Activated T-cell treated with anti-CD3 and anti-CD28 coated beads for 48 hours (primary cell): ENCODE results near the gene CHKA.

ENCODE experiments used
- DNase-seq: peaks from one replicate; pipeline ENCODE4 v3.0.0-alpha.2; 2020; ENCODE audit warnings: low read depth

The CHKA gene

DNA sequence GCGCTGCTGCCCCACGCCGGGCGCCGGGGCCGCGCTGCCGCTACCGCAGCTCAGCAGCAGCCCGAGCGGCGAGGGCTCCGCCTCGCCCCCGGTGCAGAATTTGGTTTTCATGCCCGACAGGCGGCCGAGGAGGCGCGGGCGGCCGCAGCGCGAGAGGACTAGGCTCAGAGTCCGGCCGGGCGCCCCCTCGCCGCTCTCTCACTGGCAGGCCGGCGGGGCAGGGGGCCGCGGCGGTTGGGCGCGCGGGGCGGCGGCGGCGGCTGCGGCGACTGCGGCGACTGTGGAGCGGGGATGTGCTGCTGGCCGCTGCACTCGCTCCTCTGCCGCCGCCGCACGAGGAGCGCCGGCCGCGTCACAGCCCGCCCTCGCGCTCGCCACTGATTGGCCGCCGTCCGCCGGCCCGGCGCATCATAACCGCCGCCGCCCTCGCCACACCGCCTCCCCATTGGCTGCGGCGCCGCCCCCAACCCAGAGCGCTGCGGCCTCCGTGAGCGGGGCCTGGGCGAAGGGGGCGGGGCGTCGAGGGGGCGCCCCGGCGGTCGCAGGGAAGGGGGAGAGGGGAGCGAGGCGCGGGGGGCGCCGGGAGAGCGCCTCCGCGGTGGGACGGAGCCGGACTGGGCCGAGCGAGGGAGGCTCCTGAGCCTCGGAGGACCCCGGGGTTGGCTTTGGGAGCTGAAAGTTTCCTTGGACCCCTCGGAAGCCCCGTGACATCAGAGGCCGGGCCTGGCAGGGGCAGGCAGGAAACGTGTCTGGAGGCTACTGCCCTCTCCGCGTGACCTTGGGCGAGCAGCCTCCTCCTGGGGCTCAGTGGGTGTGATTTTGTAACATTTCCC, at the start of gene CHKA:
Gene CHKA (minus strand): TSS at position 322 of the 833 bp plus-strand sequence. CDS start 211 bp downstream, at position 111.
- DNase-seq: peak; percentile 92

DNA sequence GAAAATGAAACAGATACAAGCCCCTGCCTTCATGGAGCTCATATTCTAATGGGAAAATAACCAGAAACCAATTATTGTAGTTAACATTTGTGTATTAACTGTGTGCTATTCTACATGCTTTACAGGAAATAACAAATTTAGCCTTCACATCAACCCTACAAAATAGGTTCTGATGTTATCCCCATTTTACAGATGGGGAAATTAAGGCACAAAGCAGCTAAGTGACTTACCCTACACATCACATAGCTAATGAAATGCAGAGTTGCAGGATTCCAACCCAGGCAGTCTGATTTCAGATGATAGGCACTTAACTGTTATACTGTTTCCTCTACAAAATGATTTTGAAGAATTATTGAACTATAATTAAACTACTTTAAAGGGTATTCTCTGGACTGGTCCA, 48.3 kb upstream of the CHKA start:
- no peak for DNase-seq

DNA sequence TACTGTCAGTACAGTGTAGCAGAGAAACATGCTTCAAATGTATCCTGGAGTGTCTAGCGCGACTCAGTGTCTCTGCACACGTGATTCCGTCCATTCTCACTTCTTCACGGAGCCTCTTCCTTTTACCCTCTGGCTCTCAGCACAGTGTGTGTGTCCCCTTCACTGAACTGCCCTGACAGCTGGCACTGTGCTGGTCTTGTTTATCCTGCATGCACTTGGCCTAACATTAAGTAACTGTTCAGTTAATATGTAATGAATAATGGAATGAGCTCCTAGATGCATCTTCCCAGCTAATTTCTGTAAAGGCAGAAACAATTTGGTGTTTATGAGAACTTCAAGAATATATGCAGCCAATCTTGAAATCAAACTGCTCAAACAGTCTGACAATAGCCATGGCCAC, 47.5 kb upstream of the CHKA start:
- no peak for DNase-seq

DNA sequence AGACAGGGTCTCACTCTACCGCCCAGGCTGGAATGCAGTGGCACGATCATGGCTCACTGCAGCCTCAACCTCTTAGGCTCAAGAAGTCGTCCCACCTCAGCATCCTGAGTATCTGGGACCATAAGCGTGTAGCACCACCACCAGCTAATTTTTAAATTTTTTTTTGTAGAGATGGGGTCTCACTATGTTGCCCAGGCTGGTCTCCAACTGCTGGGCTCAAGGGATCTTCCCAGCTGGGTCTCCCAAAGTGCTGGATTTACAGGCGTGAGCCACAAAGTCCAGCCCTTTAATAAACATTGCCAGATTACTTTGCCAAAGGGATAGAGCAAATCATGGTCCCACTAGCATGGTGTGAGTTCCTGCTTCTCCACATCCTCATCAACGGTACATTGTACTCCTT, 46.3 kb upstream of the CHKA start:
- no peak for DNase-seq

DNA sequence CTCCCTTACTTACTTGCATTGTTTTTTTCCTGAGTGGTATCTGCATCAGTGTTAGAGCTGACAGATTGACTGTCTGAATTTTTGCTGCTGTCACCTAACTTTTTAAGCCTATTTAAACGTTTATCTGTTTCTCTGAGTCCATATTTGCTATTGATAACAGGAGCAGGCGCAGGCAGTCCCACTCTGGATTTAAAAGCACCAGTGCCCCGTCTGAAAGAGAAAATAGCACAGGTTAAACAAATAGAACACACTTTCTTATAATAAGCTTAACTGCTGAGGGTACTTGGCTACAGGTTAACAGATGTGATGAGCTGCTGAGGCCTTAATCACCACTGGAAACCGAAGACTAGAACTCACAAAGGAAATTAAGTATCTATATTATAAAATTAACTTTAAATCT, 45.8 kb upstream of the CHKA start:
- no peak for DNase-seq

DNA sequence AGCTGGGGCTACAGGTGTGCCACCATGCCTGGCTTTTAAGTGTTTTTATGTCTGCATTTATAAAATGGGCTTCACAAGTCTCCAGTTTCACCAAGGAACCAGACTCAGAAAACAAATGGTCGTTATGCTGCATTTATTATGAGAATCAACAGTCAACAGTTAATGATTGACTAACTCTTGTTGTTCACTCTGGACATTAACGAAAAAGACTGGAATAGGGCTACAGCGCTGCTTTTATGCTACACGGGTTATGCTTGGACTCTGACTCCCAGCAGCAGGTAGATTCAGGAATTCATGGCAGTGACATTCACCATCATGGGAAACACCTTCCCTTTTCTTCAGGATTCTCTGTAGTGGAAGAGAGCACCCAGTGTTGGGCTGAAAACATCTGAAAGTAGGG, 44.4 kb upstream of the CHKA start:
- DNase-seq: no peak

DNA sequence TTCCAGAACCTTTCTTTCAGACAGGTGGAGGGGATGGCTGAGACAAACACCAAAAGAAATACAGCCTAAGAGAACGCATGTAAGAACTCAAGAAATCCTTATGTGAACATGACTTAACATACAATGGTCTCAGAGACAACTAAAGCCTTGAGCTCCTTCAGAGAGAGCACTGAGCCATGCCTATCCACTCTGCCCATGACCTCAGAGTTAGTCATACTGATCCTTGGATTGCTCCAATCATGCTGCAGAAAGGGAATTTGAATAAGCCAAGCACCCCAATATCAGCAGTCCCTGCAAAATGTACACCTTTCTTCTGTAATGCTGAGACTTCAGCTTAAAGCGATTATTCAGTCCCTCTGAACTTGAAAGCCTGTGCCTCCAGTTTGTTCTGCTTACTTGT, 43.2 kb upstream of the CHKA start:
- no peak for DNase-seq

DNA sequence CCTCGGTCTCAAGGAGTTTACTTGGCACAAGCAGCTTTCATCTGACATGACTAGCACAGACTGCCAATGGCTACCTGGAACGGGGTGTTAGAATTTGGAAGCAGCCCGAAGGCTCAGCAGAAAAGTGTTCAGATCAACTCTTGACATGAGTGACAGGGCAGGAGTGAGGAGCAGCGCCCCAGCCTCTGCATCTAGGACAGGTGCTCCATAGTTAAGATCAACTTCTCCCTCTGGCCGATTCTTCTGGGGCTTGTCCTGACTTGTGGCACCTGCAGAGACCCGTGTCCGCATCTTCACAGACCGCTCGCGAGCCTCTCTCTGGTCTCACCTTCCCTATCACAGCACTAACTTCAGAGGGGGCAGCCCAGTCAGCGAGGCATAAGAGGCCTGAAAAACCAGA, 42.5 kb upstream of the CHKA start:
- no peak for DNase-seq

DNA sequence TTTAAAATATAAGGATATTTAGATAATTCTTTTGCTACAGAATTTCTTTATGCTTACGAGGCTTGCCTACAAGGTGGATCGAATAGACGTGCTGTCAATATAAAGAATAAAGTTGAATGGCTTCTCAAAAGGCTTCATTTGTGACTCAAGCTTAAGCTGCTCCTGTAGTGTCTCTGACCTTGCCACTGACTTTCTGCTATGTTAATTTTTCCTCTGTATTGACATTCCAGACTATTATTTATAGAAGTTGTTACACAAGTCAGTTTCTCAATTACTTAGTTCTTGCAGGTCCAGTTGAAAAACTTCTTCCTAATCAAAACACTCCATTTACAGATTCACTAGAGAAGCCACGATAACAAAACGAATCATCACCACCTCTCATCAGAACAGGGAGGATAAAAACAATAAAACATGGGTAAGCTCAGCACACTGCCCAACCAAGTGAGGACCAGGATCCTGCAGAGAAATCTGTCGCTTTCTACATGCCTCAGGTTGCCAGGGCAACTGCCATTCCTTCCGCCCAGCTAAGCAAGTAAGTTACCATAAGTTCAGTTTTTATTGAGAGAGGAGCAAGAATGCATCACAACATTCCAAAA, 39.0 kb upstream of the CHKA start:
- DNase-seq: no peak

DNA sequence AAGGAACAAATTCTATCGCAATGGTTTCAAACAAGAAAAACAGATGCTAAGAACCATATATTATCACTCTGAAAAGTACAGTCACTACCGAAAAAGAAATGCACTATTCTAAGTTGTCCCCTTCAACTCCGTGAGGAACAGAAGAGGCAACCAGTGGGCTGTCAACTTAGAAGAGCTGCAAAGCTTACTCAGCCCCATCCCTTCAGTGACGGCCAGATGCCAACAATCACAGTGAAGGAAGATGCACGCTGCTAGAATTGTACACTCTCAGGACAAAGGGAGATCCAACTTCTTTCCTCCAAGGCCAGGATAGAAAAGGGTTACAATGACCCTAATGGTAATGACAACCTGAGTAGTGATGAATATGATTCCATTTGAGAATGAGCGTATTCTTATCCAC, 38.5 kb upstream of the CHKA start:
- no peak for DNase-seq

DNA sequence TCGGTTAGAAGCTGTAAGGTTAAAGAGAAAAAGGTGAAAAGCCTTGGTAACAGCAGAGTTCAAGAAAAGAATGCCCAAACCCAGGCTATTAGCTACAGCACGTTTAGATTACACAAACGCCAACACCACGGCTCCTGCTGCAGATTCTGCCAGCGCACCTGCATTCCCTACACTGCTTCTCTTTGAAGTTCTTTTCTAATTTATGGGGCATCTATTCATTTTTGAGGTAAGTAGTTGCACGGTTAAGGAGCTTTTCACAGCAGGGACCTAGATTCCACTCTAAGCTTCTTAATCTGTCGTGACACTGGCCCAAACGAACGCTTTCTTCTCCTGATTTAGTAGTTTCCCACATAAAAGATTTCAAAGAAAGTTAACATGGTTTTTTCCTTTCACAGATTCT, 38.0 kb upstream of the CHKA start:
- no peak for DNase-seq

DNA sequence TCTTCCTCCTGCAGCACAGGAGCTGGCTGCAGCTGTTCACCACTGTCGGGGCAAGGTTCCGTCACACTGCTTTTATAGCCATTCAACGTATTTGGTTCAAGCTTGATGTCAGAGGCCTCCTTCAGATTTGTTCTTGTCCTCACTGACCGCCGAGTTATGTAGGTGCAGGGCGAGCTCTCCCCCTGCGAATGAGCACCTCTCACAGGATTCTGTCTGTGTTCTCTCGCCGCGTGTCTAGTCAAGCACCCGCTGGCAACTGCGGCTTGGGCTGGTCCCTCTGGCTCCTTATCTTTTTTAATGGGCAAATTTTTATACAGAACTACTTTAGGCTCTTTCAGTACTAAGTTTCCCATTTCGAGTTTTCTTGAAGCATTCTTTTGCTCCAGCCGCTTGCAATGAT, 37.4 kb upstream of the CHKA start:
- no peak for DNase-seq

DNA sequence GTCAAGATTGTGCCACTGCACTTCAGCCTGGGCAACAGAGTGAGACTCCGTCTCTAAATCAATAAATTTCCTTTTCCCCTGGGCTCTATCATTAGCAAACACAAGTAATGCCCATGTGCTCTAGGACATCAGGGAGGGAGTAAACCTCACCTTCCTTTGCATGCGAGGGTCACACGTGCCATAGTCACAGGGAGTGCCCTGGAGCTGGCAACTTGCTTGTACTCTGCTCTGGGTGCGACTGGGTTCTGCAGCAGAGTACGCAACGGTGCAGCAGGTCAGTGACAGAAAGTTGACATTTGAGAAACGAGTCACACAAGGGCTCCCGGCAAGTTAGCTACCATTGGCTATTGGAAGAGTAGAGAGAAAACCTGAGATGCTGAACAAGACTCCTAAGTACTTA, 32.6 kb upstream of the CHKA start:
- no peak for DNase-seq

DNA sequence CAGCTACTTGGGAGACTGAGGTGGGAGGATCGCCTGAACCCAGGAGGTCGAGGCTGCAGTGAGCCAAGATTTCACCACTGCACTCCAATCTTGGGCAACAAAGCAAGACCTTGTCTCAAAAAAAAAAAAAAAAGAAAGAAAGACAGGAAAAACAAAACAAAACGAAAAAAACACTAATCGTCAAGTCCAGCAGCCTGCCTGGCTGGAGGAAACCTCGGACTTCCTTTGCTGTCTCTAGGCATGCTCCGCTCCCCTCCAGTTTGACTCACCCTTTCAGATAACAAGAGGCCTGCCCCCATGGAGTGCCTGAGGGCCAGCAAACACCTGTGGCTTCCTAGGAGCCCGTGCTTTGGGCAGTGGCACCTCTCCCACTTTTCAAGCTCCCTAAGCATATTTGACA, 28.8 kb upstream of the CHKA start:
- DNase-seq: no peak

DNA sequence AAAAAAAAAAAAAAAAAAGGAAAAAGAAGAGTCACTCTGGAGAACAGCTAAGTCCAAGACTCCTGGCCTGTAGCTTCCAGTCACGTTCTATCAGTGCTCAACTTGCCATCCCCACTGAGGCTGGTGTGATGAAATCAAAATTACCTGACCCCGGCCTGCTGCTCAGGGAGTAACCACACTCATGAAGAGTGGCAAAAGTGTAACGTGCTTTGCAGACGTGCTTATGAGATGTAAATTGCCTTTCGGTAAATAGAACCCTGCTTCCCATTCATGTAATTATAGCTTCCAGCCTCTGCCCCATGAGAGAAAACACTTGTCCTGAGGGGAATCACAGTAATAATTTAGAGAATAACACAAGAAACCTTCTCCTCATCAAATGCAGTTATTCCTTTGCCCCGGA, 28.2 kb upstream of the CHKA start:
- DNase-seq: no peak

DNA sequence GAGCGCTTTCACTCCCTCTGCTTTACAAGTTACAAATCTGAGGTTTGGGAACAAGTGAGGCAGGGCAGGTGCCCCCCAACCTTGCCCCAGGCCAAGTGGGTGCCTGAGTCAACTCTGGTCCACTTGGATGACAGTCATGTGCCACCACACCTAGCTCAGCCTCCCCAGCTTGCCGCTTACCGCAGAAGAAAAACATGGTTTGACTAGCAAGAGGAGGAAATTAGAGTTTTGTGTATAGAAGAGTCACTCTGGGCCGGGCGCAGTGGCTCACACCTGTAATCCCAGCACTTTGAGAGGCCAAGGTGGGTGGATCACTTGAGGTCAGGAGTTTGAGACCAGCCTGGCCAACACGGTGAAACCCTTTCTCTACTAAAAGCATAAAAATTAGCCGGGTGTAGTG, 27.7 kb upstream of the CHKA start:
- no peak for DNase-seq

DNA sequence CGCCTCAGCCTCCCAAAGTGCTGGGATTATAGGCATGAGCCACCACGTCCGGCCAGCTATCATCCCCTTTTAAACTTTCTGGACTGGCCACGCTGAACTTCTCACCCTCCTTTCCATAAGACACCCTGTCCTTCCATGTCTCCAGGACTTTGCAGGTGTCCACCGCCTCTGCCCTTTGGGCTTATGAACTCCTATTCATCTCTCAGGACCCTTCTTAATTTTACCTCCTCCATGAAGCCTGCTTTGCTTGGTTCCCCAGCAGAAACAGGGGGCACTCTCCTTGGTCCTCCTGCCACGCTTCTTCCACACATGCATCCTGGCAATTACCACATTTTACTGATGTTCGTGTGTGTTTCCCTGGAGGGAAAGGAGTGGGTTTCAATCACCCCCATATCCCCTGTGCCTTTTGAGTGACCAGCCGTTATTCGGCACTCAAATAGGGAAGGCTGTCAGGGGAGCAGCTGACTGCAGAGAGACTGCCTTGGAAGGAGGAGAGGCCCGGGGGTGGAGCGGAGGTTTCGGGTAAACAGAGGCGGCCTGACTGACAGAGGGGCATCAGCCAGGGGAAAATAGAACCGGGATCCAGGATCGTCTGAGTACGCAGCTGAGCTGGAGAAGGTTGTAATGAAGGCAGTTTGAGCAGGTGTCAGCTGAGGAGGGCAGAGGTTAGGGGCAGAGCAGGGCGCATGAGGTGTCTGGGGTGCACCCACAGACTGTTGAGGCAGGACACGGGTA, 27.1 kb upstream of the CHKA start:
- DNase-seq: no peak

DNA sequence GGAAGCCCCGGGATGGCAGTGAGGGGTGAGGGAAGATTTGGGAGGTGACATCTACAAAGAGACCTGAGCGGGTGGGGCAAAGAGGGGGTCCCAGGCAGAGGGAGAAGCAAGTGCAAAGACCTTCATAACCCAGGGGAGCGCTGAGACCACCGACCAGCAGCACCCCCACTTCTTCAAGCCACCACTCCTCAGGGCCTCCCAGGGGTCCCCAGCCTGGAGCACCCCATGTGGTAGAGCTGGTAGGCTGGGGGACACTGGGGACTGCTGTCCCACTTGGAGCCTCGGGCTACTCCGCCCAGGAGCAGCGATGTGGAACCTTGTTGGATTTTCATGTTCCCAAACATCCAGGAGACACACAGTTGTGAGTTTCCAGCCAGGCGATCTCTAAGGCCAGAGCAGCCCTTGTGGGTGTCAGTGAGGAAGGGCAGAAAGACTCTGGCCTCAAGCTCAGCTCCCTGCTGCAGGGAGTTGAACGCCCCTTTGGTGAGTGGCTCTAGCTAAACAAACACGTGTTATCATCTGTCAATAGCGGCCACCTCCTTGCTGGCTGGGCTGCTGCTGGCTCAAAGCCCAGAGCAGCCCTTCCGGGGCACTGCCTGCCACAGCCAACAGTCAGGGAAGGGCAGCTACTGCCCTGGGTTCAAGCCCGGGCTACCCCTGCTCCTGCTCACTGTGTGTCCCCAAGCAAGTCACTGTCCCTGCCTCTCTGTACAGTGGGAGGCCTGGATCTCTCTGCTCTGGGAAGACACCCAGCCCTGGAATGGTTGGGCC, 25.7 kb upstream of the CHKA start:
- no peak for DNase-seq

DNA sequence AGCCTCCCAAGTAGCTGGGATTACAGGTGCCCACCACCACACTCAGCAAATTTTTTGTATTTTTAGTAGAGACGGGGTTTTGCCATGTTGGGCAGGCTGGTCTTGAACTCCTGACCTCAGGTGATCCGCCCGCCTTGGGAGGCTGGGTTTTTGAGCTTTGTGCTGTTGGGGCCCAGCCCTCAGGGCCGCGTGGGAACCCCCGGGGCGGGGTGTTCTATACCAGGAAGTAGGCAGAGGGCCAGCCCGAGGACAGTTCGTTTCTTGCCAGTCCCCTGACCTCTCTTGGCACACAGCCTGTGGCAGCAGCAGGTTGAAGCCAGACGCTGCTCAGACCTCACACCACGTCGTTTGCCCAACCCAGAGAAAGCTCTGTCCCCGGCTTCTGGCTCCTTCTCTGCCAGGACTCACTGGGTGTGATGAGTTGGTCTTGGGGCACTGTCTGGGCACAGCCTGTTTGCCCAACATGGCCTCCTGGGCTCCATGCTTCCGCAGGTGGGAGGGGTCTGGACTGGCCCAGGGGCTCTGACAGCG, 24.9 kb upstream of the CHKA start:
- DNase-seq: no peak

DNA sequence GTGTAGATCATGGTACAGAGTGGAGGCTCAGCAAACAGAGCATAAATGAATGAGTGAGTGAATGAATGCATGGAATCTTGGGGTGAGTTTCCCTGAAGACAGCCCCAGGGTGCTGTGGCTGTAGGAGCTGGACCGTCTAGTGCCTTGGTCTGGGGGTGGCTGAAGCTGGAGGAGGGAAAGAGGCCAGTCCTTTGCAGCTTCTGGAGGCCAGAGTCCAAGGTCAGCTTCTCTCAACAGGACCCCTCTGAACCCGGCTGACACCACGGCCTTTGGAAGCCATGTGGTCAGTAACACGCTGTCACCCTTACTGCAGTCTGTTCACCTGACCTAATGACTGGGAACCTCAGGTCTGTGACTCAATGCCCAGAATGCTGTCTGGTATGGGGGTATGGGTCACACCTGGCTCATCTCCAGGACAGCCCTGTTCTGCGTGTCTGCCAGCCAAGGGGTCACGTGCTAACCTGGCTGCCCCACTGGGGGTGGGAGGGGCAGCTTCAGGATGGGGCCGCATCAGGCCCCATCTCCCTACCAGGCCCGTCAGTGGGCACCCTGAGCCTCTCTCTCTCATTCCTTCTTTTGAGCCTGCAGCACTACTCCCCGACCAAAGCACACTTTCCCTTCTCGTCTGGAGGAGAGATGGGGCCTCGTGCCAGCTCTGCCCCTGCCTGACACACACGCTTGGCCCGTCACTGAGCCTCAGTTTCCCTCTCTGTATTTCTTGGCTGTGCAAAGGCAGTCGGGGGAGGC, 24.1 kb upstream of the CHKA start:
- no peak for DNase-seq

DNA sequence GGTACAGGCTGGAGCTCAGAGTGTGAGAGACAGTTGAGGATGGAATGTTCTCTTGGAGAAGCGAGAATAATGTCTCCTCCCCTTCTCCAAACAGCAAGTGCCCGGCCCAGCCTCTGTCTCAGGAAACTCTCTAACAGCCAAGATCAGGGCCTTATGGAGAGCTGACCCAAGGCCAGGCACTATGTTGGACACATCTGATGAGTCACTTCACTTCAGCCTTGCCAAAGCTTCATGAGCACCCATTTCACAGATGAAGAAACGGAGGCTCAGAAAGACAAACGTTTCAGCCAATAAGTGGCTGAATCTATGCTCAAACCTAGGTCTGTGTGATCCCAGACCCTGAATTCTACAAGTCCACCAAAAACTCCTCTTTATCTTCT, 22.1 kb upstream of the CHKA start:
- DNase-seq: no peak
